Gastrocnemius medialis (tissue), 4 donors: Measurements from ENCODE around the gene ZNF688.

Experiments used
- POLR2A ChIP-seq, 2 donors: fragments of 450-650 bp; IDR thresholded peaks; one replicate each; pipeline ENCODE4 v1.6.1; 2017; ENCODE audit warnings: antibody characterized with exemption in 2 of 2, mild to moderate bottlenecking in 2 of 2, moderate library complexity in 2 of 2
- TF ChIP-seq, protein P1 (sequence below), 5 experiments: fragments of 450-650 bp in 3 of 5; fragments of 200-600 bp in 2 of 5; sonication (generic) in 2 of 5; IDR thresholded peaks in 4 of 5; conservative IDR thresholded peaks in 1 of 5; 1 replicate in 4 of 5; 2 replicates in 1 of 5; pipeline ENCODE4 v1.5.1; 2016 to 2019; ENCODE audit warnings: antibody characterized with exemption in 5 of 5, mild to moderate bottlenecking in 3 of 5, moderate library complexity in 3 of 5

DNA sequence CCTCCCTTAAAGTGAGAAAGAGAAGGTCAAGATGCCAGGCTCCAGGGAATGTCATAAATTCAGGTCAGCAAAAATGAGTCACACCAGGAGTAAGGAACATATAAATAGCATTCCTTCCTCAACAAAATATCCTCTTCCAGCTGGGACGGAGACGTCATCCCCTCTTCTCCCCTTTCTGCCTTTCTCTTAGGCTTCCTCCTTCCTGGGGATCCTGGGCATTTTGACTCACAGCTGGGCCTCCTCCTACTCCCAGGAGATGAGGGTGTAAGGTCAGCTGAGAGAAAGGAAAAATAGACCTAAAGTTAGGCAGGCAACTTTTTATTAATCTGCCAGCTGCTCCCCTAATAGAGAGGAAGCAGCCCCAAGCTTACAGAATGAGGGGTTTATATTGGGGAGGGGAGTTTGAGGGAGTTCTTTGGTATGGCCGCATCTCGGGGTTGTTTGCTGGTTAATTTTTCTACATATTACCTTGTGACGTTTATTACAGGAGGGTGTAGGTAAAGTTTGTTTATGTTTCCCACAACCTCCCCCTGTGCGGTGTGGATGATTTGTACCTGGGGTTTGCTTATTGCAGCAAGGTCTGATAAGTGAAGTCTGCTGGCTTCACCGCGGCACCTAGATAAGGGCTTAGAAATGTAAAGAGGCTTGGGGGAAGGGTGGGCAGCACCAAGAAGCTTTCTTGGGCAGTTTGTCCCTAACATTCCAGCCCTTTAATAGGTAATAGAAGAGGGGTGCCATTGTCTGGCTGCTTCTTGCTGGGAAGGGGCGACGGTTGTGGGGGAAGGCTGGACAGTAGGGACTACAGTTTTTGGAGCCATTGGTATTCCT is 29.8 kb downstream of the ZNF688 start:
- TF ChIP-seq, protein P1, sequence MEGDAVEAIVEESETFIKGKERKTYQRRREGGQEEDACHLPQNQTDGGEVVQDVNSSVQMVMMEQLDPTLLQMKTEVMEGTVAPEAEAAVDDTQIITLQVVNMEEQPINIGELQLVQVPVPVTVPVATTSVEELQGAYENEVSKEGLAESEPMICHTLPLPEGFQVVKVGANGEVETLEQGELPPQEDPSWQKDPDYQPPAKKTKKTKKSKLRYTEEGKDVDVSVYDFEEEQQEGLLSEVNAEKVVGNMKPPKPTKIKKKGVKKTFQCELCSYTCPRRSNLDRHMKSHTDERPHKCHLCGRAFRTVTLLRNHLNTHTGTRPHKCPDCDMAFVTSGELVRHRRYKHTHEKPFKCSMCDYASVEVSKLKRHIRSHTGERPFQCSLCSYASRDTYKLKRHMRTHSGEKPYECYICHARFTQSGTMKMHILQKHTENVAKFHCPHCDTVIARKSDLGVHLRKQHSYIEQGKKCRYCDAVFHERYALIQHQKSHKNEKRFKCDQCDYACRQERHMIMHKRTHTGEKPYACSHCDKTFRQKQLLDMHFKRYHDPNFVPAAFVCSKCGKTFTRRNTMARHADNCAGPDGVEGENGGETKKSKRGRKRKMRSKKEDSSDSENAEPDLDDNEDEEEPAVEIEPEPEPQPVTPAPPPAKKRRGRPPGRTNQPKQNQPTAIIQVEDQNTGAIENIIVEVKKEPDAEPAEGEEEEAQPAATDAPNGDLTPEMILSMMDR (IDR thresholded peaks at IDR 0.05 in 4 of 5, conservative IDR thresholded peaks at IDR 0.05 in 1 of 5), result no peak
- no peak for TF ChIP-seq POLR2A (IDR thresholded peaks at IDR 0.05)
